Activated CD4-positive, alpha-beta T cell treated with anti-CD3 and anti-CD28 coated beads, Interleukin-2, Interleukin-6, amounts not matched to agents 100 ng/mL and 50 ng/mL, durations not matched to agents 16 hours and 8 hours (primary cell): ENCODE results near the gene CADM2.
"Not testable (repeated sequence)": the region's sequence is repeated elsewhere in the genome, so short reads cannot be mapped to it uniquely, and the experiment has no call there.

Experiments
- DNase-seq: peaks from one replicate; pipeline ENCODE4 v3.0.0-alpha.2; 2020

The CADM2 gene

DNA sequence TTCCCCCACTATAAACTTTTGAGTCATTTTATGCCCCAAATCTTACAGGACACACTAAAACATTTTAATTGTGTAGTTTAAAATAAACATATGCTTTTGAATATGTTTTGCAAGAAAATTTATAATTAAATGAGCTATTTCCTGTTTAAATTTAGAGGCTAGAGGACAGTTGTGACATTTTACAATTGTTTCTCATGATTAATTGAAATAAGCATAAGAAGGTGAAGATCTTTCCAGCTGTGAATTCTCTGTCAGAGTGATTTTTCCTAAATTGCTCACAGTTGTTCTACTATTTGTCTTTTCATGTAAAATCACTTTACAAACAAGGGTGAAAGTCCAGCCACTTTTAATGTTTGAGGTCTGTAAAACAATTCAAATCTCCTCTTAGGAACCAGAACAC, 892.3 kb downstream of the CADM2 start:
- DNase-seq: no peak

DNA sequence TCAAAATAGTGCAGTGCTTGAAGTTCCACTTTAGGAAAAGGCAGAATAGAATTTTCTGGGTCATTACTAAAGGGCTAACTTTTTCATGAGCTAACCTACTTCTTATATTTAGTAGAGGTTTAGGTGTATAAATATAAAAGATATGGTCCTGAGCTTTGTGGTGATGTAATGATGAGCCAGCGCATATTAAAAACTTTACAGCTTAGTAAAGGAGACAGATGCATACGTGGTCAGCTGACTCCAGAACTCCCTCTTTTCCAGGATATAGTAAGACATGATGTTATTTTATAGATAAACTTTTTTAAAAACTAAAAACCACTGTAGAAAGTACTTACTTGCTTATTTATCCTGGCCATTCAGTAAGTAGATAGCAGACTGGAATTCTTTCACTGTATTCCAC, 895.0 kb downstream of the CADM2 start:
- no peak for DNase-seq

DNA sequence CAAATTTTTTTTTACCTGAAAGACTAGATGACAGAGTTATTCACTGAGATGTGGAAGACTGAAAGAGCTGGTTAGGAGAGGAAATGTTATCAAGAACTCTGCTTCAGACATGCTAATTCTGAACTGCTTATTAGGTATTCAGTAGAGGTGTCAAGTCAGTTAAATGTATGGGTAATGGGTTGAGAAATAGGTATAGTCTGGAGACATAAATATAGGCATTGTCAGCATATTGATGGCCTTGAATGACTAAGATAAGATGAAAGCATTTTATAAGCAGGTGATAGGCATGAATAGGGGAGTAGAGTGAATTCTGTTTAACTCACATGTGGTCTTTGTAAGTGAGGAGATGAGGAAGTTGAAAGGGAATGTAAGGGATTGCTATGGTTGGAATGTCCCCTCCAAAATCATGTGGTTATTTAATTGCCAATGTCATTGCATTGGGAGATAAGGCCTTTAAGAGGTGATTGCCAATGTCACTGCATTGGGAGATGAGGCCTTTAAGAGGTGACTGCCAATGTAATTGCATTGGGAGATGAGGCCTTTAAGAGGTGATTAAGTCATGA, 904.2 kb downstream of the CADM2 start:
- no peak for DNase-seq

DNA sequence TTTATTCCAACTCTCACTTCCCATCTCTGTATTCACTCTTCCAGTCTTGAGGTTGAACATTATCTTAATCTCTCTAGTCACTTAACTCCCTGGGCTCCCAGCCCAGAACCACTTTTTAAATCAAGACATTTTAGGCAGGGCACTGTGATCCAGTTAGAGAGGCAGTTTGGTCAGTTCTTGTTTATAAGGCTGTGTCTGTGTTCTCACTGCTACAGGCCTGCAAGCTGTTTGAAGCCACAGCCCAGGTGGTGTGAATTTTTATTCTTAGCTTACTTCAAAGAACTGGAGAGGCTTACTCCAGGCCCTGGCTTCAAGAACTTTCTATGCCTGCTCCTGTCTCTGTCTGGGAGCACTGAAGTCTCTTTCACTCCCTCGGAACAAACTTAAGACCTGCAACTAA, 906.1 kb downstream of the CADM2 start:
- DNase-seq: no peak

DNA sequence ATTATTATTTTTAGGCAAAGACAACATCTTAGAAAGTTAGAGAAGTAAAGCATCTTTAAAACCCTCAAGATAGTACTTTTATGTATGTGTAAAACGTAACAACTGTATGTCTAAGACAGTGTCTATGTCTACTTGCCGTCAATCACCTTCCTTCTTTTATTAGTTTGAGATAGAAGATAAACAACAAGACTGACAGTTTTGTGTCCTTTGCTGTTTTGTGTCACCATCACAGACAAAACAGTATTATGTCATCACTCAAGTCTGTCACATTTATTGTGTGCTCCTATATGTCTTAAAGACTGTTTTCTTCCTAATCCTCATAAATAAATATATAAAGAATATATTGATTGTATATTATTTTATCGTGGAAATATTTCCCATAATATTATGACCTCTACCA, 908.3 kb downstream of the CADM2 start:
- no peak for DNase-seq

DNA sequence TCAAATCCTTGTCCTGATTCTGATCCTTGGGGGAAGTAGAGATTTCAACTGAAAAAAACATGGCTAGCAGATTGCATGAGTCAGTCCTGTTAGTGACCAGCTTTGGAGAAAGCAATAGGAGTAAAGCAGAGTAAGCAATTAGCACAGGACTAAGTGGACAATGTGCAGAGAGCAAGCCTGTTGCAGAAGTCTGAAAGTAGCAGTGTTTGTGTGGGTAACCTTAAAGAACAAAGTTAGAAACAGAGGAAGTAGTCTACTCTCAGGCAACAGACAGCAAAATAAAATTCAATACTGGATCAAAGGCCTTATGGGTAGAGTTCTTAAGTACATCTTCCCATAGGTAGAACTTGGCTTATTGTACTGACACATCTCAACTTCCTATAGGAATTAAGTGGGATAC, 916.8 kb downstream of the CADM2 start:
- DNase-seq: no peak

DNA sequence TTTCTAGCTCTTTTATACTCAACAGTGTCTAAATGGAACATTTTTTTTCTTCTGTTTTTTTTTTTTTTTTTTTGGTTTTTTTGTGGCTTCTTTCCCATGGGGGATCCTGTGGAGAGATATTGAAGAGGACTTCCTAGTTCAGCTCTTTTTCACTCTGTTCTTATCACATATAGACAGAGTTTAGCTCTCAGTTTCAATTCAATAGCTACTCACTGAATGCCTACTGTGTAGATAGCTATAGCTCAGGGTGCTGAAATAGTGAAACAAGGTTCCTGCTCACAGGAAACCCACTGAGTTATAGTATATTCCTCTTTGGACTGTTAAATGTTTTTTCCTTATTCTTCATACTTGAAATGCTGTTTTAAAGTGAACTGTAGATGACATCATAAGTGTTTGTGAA, 918.8 kb downstream of the CADM2 start:
- DNase-seq: no peak

DNA sequence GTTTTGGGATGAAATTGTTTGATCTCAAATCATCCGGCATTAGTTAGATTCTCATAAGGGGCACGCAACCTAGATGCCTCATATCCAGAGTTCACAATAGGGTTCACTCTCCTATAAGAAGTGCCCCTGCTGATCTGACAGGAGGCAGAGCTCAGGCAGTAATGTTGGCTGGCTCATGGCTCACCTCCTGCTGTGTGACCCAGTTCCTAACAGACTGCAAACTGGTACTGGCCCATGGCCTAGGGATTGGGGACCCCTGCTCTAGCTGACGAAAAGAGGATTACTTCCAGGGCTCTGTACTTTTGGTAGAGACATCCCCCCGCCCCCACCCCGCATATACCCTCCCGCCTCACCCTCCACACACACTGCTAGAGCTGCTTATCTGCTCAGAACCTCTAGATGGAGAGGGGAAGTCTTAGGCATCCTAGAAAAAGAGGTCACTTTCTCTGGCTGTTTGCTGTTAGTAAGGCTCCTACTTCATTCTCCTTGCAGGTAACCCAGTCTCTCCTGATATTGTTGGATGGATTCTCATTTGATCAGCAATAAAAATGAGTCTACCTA, 923.1 kb downstream of the CADM2 start:
- no peak for DNase-seq

DNA sequence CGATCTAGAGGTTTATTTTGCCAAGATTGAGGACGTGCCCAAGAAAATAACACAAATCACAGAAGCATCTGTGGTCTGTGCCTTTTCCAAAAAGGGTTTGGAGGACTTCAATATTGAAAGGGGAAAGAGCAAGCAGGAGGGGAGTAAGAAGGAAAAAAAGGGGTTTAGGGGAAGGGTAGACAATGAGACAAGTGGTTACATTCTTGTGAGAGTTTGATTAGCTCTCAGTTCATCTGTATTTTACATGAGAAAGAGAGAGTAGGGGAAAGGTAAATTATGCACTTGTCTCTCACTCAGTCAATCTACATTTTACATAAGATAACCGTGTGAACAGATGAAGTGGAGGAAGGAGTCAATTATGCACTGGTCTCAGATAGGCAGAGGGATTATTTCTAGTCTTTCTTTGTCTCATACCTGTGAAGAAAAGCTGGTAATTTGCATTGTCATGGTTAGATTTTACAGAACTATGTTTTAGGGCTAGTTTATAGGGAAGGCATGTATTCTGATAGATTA, 931.3 kb downstream of the CADM2 start:
- DNase-seq: no peak

DNA sequence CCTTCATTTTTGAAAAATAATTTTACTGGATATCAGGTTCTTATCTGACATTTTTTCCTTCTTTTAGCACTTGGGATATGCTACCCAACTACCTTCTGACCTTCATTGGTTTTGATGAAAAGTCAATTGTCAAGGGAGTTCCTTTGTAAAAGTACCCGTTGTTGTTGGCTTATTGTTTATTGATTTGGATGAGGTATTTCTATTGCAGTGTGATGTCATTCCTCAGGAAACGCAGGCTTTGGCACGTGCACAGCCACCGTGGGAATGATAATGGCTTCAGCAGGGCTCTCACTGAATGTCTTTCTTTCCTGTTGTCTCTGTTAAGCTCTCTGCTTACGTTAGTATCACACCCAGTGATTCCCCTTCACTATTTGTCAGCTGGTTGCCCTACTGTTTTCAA, 944.6 kb downstream of the CADM2 start:
- no peak for DNase-seq

DNA sequence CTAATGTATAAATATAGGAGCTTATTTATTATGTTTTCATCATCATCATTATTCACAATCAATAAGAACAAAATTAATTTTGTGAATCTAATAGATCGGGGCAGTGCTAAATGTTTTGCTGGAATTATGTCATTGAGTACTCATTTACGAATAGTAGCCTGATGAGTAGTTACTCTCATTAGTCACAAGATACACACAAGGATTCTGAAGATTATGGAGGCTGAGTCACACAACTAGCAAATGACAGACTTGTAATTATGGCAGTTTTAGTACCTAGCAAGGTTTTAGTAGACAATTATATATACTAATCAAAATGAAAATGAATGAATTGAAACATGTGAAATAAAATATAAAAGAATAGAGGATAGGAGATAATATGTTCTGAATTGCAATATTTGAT, 954.2 kb downstream of the CADM2 start:
- no peak for DNase-seq

DNA sequence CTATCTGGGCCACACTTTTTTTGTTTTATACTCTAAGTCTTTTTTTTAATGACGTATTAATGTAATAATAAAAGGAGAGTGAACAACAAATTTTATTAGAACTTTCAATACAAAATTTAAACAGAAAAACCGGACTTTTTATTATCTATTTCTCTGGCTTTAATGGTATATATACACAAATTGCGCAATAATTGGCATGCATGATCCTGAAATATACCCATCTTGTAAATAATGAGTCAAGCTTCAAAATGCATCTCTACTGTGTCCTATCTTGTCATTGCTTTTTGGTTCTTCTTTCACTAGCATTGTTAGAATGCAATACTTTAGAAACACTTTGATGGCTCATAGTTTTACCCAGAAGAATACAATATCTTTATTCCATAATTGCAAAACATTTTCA, 963.6 kb downstream of the CADM2 start:
- no peak for DNase-seq

DNA sequence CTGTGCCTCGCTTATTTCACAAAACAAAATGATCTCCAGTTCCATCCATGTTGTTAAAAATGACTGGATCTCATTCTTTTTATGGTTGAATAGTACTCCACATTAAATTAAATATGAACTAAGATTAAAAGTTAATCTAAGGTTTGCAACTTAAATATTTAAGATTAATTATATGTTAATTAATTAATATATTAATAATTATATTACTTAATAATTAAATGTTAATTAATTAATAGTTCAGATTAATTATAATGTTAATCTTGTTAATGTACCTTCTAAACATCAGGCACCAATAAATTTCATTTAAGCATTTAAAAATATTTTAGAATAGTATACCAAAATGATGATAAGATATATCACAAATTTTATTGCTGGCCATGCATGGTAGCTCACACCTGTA, 971.9 kb downstream of the CADM2 start:
- no peak for DNase-seq

DNA sequence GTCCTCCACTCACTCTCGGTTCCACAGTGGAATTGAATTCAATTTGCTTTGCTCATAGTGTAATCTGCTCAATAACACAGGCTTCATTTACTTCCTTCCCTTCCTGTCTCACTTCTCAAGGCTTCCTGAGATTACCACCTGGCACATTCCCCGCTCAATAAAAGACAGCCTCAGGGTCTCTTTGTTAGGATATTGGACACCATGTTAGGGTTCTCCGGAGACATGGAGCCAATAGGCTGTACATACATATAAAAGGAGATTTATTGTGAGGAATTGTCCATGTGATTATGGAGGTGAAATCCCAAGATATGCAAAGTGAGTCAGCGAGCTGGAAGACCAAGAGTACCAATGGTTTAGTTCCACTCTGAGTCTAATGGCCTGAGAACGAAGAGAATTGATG, 974.5 kb downstream of the CADM2 start:
- DNase-seq: no peak

DNA sequence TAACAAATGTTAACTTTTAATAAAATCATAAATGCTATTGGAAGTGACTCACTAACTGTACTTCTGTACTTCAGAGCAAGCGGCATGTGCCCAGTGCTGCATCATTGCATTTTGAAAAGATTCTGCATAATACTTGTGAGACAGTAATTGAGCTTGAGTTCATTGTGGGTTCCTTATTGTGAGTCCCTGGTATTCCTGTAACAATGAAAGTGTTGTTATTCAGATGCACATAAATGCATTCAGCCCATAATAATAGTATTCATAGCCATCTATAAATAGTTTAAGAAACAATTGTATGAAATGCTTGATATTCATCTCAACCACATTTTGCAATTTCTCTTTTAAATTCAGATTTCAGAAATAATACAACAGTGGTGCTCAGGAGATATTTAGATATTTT, 976.4 kb downstream of the CADM2 start:
- DNase-seq: no peak

DNA sequence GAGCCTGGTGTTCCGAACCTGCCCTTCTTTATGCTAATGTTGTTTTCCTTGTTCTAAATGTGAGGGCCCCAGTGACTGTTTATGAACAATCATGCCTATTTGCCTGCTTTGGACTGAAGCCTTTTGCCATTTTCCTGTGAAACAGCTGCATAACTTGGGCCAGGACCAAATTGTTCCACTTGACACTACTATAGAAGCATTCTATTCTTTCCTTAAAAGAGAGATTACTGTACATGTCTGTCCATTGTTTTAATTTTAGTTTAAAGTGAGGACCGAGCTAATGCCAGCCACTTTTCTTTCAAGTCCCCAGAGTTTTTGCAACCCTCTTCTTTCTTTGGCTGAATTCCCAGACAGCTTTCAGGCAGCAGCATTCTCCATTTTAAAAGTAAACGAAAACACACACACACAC, 980.3 kb downstream of the CADM2 start:
- no peak for DNase-seq

DNA sequence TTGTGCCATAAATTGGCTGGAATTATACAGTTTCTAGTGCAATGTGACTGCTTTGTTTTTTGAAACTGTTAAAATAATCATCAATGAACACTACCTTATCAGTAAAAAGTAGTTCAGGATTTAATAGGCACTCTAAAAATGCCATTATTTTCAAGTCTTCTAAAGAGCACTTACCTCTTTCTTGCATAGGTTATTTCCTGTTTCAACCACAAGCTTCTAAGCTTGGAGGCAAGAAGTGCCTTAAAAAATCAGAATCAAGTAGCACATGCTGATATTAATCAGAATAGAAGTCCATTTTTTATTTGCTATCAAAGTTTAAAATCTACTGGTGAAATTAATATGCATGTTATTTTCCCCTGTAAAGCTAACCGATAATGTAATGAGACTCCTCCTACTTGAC, 991.6 kb downstream of the CADM2 start:
- DNase-seq: no peak

DNA sequence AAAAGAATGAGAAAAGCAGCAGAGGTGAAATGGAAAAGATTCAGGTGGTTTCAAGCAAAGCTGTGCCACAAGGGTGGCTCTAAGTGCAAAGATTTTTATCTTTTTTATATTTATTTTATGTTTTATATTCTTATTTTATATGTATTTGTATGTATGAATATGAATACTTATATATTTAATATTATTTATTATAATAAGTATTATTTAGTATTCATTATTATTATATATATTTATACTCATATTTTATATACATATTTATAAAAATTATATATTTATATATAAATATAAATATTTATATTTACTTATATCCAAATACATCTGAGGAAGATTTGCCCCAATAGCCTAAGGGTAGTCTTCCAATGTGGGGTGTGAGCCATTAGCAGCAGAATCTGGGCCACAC, 1002.0 kb downstream of the CADM2 start:
- DNase-seq: no peak

DNA sequence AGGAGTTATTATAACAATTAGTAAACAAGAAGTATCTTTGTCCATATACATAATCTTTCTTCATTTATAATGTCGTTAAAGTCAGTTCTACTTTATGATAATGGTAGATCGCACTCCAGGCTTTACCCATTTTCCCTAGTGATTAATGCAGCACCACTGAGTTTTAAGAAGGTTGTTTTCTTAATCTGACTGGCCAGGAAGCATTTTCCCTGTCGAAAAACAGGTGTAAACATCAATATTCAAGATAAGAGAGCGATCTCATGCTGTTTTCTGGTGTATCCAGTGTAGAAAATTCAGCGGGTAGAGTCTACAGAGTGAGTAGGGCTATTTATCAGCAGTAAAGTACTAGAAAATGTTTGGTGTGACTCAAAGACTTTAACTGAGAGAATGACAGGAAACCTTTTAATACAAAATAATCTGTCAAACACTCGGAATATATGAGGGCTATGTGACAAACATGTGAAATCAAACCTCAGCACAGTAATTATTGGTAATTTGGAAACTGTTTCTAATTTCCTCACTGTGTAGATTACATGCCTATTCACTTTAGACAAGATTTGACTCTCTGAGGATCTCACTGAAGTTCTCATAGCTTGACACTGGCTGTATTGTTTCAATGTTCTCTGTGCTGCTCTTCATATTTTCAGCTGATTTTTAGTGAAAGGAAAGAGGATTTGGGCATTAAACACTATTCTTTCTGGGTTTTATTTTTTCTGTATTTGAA, 1019.0 kb downstream of the CADM2 start:
- DNase-seq: no peak

DNA sequence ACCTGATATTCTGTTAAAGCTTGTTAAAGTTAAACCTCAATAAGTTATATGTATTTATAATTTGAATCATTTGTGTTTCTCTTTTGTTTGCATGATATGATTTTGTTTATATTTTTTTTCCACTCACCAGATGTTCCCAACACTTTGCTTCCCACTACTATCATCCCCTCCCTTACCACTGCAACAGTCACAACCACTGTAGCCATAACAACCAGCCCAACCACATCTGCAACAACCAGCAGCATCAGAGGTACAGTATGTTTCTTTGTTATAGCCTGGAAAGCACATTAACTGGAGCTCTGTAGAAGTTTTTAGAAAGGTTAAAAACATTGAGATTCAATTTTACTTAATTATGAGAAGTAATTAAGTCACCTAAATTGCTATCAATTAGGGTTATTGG, 1020.2 kb downstream of the CADM2 start:
- DNase-seq: no peak

DNA sequence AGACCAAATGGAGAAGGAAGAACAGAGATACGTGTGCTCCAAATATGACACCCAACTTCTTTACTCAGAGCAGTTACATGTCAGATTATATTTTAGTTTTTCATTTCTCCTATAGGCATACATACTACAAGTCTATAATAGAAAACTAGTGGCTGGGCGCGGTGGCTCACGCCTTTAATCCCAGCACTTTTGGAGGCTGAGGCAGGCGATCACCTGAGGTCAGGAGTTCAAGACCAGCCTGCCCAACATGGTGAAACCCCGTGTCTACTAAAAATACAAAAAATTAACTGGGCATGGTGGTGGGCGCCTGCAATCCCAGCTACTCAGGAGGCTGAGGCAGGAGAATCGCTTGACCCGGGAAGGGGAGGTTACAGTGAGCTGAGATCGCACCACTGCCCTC, 1030.8 kb downstream of the CADM2 start:
- DNase-seq: not testable (repeated sequence)

DNA sequence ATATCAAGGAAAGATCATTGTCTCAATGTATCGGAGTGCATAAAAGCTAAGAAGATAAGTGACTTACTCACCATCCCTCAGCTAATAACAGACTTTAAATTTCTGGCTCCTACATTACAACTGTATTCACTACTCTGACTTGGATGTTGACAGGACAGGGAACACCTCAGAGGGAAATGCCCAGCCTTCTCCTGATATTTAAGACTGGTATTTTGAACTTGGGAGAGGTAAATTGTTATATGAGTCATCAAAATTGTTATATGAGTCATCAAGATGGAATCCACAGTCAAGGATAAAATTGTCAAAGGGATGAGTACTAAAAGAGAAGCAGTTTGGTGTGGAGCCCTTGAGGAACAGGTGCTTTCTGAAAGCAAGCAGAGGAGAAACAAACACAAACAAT, 1070.8 kb downstream of the CADM2 start:
- DNase-seq: no peak

DNA sequence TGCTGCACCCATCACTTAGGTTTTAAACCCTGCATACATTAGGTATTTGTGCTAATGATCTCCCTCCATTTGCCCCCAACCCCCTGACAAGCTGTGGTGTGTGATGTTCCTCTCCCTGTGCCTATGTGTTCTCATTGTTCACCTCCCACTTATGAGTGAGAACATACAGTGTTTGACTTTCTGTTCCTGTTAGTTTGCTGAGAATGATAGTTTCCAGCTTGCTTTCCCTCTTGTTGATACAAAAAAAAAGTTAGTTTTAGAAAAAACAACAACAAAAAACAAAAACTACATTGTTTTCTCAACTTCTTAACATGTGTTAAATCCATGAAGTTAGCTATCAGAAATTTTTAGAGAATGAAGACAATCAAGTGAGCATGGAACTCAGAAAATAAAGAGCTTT, 1079.1 kb downstream of the CADM2 start:
- no peak for DNase-seq

DNA sequence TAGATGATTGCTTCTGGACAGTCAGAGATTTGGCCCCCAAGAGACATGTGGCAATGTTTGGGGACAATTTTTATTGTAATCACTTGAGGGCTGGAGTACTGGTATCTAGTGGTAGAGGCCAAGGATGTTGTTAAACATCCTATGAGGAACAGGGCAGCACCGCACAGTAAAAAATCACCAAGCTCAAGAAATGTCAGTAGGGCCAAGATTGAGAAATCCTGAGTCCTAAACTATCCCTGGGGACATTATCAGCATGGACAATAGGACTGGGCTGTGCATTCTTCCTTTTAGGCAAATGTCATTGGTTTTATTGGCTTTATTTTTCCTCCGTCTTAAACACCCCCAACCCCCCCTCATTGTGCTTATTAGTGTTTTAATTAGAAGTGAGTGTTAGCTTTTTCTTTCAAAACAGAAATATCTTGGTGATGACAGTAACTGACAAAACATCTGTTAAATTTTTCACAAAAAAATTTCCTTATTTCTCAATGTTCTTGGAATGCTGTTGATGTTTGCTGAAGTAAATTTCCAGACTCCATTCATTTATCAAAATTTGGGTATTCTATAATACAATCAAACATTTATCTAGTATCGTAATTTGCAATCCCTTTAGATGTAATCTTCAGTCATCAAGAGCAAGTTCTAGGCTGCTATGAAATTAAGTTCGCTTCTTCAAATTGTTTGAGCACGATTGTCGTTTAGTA, 1087.8 kb downstream of the CADM2 start:
- no peak for DNase-seq
